Fibroblast of villous mesenchyme (primary cell): ENCODE data around the gene TSPAN14. TPM values are rescaled to one million over a fixed set of nuclear protein-coding genes. Genes with fewer than 3 reads are reported as not detected.

ENCODE experiments used
- DNase-seq: peaks from one replicate; pipeline ENCODE4 v3.0.0-alpha.2; 2010; ENCODE audit warnings: low read depth
- H3K4me3 ChIP-seq: 2 replicates; pipeline ENCODE4 v1.5.1; 2011; ENCODE audit warnings: low read depth, mild to moderate bottlenecking, low read length
- total RNA-seq: library from RNA; depleted of rRNA; stranded (reverse); fragments of >200 nt; gene quantifications from 2 replicates; pipeline ENCODE4 v1.2.3, GENCODE V29; 2012
- TF ChIP-seq, protein P1 (sequence below): IDR thresholded peaks from 2 replicates; pipeline ENCODE4 v1.5.1; 2012; ENCODE audit warnings: low read depth, mild to moderate bottlenecking, low read length; ENCODE audit not compliant: insufficient read depth

The TSPAN14 gene
- total RNA-seq, 1 donor, result 51.4 TPM

DNA sequence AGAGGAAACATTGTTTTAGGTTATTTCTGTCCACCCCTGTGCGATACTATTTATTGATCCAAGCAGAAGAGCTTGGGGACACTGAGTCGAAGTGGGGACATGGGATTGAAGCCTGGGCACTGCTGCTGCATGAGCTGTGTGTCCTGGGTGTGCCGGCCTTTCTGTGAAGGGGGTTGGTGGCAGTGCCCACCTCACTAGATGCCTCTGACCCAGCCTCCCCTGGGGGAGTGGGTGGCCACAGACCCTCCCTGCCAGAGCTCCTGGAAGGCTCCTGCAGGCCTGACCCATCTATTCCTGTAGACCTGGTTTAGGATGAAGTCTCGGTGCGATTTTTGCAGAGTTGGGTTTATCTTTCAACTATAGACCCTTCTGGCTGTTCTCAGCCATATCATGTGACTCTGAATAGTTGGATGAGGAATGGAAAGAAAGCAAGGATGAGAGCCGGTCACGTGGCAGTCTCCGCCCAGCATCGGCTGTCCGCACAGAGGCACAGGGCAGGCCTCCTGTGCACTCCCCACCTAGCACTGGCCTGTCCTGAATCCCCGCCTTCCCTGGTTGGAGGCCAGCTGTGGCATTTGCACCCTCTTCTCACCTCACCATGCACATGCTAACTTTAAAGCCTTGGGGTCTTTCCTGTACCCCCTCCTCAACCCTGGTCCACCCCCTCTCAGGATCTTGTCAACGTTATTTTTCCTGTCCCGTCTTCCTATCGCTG is 66.0 kb downstream of the TSPAN14 start:
- DNase-seq, result no peak
- TF ChIP-seq, protein P1, sequence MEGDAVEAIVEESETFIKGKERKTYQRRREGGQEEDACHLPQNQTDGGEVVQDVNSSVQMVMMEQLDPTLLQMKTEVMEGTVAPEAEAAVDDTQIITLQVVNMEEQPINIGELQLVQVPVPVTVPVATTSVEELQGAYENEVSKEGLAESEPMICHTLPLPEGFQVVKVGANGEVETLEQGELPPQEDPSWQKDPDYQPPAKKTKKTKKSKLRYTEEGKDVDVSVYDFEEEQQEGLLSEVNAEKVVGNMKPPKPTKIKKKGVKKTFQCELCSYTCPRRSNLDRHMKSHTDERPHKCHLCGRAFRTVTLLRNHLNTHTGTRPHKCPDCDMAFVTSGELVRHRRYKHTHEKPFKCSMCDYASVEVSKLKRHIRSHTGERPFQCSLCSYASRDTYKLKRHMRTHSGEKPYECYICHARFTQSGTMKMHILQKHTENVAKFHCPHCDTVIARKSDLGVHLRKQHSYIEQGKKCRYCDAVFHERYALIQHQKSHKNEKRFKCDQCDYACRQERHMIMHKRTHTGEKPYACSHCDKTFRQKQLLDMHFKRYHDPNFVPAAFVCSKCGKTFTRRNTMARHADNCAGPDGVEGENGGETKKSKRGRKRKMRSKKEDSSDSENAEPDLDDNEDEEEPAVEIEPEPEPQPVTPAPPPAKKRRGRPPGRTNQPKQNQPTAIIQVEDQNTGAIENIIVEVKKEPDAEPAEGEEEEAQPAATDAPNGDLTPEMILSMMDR, result no peak
- no peak overlapping the region for H3K4me3 ChIP-seq

DNA sequence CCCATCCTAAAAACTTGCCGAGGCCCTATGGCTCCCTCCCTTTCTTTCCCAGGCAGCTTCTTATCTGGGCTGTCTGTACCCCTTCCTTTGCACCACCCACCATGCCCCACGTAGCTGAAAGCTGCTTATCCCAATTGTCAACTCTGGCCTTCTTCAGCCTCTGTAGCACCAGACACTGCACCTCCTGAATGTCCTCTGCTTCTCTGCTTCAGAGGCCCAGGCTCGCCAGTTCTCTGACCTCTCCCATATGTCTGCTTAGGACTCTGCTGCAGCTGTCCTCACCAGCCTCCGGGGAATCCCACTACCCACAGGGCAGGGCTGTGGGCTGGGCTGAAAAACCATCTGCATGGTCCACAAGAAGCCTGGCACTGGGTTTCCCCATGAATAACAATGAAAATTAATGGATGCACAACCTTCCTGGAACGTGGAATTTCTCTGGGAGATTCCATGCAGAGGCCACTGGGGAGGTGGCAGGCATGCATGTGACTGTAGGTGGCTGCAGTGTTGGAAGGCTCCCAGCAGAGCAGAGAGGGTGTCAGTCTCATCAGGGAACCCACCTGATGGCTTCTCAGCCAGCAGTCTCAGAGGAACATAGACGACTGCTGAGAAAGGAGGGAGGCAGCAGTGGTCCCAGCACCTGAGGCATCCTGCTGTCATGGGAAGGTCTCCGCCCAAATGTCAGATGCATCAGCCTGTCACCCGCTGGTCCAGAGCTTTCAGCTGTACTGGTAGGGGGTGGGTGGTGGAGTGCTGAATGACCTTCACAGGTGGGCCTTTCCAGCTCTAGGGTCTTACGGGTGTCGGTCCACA is 66.8 kb downstream of the TSPAN14 start:
- H3K4me3 ChIP-seq, result no peak overlapping the region
- TF ChIP-seq, protein P1, result no peak

DNA sequence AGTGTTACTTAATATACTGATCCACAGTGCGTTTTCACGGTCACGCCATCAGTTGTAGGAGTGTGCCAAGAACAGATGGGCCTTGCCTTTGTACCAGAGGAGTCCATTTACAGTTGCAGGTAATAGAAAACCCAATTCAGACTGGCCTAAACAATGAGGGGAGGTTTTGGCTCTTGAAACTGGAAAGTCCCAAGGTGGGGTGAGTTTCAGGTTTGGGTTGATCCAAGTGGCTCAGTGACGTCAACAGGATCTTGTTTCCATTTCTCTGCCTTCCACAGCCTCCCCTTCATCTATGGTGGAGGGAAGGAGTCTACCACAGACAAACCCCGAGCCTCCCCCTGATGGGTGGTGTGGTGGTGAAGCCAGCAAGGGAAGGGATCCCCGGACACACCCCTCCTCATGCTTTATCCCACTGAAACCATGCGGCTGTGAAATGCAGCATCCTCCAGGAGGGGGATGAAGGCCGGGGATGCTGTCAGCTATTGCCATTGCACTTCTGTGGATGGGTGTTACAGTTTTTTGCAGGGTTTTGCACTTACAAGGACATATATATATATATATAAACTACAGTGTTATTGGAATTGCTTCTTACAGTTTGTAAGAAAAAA is 68.8 kb downstream of the TSPAN14 start:
- TF ChIP-seq, protein P1, result no peak
- DNase-seq, result no peak
- no peak overlapping the region for H3K4me3 ChIP-seq

More for the DNA sequence above, 66.8 kb downstream of the TSPAN14 start:
- DNase-seq, result no peak

DNA sequence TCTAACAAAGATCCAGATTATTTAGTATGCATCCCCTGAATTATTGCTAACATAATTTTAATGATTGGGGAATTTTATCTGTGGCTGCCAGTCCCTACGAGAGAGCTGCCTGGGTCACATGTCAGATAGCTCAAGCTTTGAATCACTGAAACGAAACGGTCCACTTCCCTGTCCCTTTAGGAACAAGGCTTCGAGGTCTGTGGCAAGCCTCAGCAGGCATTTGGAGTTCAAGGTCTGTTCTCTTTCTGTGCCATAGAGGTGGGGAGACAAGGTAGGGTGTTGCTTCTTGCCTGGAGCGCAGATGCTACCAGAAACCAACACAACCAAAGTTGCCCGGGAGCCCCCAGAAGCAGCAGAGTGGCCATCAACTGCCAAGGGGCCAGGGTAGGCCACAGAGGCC is 69.7 kb downstream of the TSPAN14 start:
- no peak for DNase-seq
- no peak overlapping the region for H3K4me3 ChIP-seq
- TF ChIP-seq, protein P1, result no peak

DNA sequence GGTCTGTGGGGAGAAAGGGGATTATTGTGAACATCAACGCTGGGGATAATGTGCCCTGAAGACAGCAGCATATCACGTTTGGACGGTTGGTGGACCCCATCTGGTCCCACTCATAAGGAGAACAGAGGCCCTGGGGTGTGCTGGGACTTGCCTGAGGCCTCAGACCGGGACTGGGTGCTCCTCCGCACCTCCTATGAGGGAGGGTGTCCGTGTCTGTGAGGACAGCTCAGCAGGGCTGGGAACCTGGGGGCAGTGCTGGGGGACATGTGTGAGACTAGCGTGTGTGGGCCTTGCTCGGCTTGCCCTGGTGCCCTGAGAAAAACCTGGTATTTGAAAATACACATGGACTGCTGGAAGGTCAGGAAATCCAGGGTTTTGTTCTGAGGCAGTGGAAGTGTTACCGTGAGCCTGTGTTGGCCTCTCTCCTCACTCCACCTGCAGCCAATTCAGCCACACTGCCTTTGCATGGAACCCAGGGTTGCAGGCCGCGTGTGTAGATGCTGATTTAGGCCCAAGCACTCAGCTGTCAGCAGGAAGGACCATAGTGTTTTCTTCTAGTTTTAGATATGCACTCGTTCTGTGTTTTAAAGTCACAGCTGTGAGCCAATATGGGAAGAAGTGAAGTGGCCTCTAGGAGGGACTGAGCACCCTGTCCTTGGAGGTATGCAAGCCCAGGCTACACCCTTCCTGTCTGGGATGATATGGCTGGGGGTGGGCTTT is 70.2 kb downstream of the TSPAN14 start:
- no peak overlapping the region for H3K4me3 ChIP-seq
- TF ChIP-seq, protein P1, result no peak
- DNase-seq, result no peak

DNA sequence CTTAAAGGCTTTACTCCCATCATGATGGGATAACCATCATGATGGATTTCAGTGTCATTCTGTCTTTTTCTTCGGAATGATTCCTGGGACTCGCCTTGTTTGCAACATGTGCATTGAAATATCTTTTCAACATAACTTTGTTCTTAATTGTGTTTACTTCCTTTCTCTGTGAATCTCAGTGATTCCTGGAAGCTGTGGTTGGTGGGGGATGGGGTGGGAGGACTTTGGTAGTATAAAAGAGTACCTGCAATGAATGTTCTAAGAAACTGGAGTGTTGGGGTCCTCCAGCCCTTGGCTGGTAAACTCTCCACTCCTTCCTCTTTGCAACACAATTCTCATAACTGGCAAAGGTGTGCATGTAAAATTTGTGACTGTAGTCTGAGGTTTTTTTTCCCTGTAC is 72.1 kb downstream of the TSPAN14 start:
- TF ChIP-seq, protein P1, result no peak
- H3K4me3 ChIP-seq, result no peak overlapping the region
- DNase-seq, result no peak
